ENCODE measurements around the gene SIGLEC15. TPM values are rescaled to one million over a fixed set of nuclear protein-coding genes. Genes with fewer than 3 reads are reported as not detected.

SIGLEC15 gene
- total and polyA plus RNA-seq, 2 donors (not counting 1 experiment from before 2014, with no cell fraction given), result not detected

DNA sequence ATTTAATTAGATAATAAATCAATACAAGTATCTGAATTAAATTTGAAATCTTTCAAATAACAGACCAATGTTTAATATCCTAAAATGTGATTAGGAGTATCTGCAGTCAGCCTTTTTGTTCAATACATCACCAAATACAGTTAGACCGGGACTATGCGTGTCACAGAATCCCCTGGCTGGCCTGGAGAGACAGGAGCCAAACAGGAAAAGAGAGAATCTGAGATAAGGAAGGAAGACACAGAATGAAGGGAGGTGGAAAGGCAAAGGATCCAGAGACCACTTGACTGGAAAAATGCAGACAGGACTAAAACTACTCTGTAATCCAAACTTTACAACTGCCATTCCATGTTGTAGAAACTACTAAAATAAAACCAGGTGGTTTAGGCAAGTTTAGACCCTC is 66.3 kb downstream of the SIGLEC15 start:
- peaks cover 5 to 43% of the 10 kb centered on the region in 2 experiments for H3K36me3 ChIP-seq (replicated peaks in 1 of 2; ENCODE audit: control extremely low read depth in 1 of 2, control insufficient read depth in 1 of 2, extremely low read depth in 1 of 2, insufficient read depth in 2 of 2, low read length in 1 of 2)
- Mint-ChIP-seq H3K4me1 (no peaks in the 10 kb centered on the region), H3K27ac (no peak overlapping the region), H3K9me3 (ENCODE audit: insufficient read depth) (no peaks in the 10 kb centered on the region), H3K4me3 (no peak overlapping the region), H3K27me3 (no peaks in the 10 kb centered on the region)
- ChIA-PET CTCF (interaction anchor here (0.7 to 3.5 kb wide), 2 partner anchors 12 to 115 kb away, joined by 3 to 16 read pairs; no protein-coding TSS in a partner anchor), POLR2A (no interaction called here)
- no peaks in the 10 kb centered on the region for H4K20me1 ChIP-seq (ENCODE audit: control insufficient read depth, insufficient read depth, low read length, poor library complexity, severe bottlenecking)
- no peaks in the 10 kb centered on the region for H3K27me3 ChIP-seq (replicated peaks in 1 of 4; ENCODE audit: control extremely low read depth in 1 of 4, control insufficient read depth in 3 of 4, insufficient read depth in 4 of 4, low read length in 3 of 4)
- intact Hi-C loops (cut with micrococcal nuclease), result no loop called here
- no peaks in the 10 kb centered on the region for H3K9me3 ChIP-seq (ENCODE audit: control extremely low read depth in 1 of 3, control insufficient read depth in 2 of 3, insufficient read depth in 1 of 3, low read length in 2 of 3)
- no peak for ATAC-seq (ENCODE audit: low read depth)
- WGBS (ENCODE audit: insufficient coverage), result no CpG with 5 or more reads among the region's 2 CpGs
- H2AFZ ChIP-seq (ENCODE audit: insufficient read depth, low read depth, low read length, poor library complexity, severe bottlenecking), result no peak overlapping the region
- H3K9ac ChIP-seq (ENCODE audit: low read length), result no peak overlapping the region
- H3K4me2 ChIP-seq (replicated peaks; ENCODE audit: low read depth, low read length, poor library complexity, severe bottlenecking), result no peak overlapping the region
- H3K79me2 ChIP-seq (ENCODE audit: control insufficient read depth, insufficient read depth, low read length), result no peaks in the 10 kb centered on the region
- DNase-seq, result no peak
- H3K27ac ChIP-seq (ENCODE audit: low read length in 2 of 2), result no peak overlapping the region
- TF ChIP-seq, protein P1, sequence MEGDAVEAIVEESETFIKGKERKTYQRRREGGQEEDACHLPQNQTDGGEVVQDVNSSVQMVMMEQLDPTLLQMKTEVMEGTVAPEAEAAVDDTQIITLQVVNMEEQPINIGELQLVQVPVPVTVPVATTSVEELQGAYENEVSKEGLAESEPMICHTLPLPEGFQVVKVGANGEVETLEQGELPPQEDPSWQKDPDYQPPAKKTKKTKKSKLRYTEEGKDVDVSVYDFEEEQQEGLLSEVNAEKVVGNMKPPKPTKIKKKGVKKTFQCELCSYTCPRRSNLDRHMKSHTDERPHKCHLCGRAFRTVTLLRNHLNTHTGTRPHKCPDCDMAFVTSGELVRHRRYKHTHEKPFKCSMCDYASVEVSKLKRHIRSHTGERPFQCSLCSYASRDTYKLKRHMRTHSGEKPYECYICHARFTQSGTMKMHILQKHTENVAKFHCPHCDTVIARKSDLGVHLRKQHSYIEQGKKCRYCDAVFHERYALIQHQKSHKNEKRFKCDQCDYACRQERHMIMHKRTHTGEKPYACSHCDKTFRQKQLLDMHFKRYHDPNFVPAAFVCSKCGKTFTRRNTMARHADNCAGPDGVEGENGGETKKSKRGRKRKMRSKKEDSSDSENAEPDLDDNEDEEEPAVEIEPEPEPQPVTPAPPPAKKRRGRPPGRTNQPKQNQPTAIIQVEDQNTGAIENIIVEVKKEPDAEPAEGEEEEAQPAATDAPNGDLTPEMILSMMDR (IDR thresholded peaks at IDR 0.05), result no peak
- no peak for TF ChIP-seq EZH2 (IDR thresholded peaks at IDR 0.05; ENCODE audit: borderline replicate concordance, insufficient read depth, low read depth, low read length, poor library complexity, severe bottlenecking)
- H3K4me3 ChIP-seq (ENCODE audit: control extremely low read depth in 1 of 5, extremely low read depth in 1 of 5, insufficient read depth in 1 of 5, low read depth in 2 of 5, low read length in 4 of 5), result no peak overlapping the region
- no peaks in the 10 kb centered on the region for H3K4me1 ChIP-seq (ENCODE audit: control insufficient read depth in 2 of 2, insufficient read depth in 2 of 2, low read length in 2 of 2)

Small RNAs within 50 kb of the gene (small RNA-seq; reads per million reads assigned to genes)
- not detected for gene AC087685.1 (ENCODE audit: insufficient read length, low read depth, low replicate concordance)

Other genes with a start within 250 kb of the SIGLEC15 start
- 0.05 and 0.27 TPM in 2 replicates for gene SLC14A2, start 210.2 kb upstream of the SIGLEC15 start, total RNA-seq
- gene SLC14A2, start 210.2 kb upstream of the SIGLEC15 start, polyA plus RNA-seq, result 0.06 and 0.09 TPM in 2 replicates
- gene SLC14A1, start 101.5 kb upstream of the SIGLEC15 start, total RNA-seq, result 5.8 and 6.1 TPM in 2 replicates
- gene SLC14A1, start 101.5 kb upstream of the SIGLEC15 start, polyA plus RNA-seq, result 3.4 and 6.4 TPM in 2 replicates
- 46.8 and 50.4 TPM in 2 replicates for gene EPG5, start 141.7 kb downstream of the SIGLEC15 start, total RNA-seq
- 10.3 and 14.6 TPM in 2 replicates for gene EPG5, start 141.7 kb downstream of the SIGLEC15 start, polyA plus RNA-seq
- gene PSTPIP2, start 246.6 kb downstream of the SIGLEC15 start, total RNA-seq, result 0.76 and 1.00 TPM in 2 replicates
- gene PSTPIP2, start 246.6 kb downstream of the SIGLEC15 start, polyA plus RNA-seq, result 0.37 and 0.42 TPM in 2 replicates